GM19099 (cell line): ENCODE results near the gene MARCHF4.

ENCODE experiments used
- POLR2A ChIP-seq: IDR thresholded peaks from 3 replicates; pipeline ENCODE4 v1.6.1; 2011; ENCODE audit warnings: low read depth; ENCODE audit not compliant: insufficient read length; ENCODE audit errors: extremely low read depth

Gene MARCHF4

DNA sequence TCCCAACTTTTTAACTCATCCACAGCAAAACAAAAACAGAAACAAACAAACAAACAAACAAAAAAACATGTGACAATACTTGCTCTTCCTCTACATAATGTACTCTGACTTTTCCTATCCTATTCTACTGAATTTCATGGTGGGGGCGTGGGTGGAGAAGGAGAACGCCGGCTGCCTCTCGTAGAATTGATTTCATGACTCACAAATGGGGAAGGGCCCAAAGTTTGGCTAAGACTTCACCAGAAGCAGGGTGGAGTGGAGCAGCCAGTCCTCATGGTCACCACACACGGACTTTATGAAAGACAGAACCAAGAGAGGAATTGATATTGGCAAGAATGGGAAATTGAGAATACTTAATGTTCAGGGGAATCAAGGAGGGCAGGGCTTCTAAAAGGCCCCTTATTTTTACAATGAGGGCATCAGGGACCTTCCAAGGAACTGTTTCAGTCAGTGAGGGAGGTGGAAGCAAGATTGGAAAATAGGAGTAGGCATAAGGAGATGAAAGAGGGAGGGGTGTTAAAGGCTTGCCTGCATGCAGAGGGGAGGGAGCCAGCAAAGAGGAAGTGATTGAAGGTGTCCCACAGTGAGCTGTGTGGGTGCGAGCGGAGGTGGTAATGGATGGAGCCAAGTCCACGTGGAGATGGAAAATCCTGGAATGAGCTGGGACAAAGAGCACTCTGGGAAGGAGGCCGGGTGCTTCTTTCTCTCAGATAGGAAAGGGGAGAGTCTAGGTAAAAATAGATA, 27.9 kb downstream of the MARCHF4 start:
- no peak for TF ChIP-seq POLR2A

DNA sequence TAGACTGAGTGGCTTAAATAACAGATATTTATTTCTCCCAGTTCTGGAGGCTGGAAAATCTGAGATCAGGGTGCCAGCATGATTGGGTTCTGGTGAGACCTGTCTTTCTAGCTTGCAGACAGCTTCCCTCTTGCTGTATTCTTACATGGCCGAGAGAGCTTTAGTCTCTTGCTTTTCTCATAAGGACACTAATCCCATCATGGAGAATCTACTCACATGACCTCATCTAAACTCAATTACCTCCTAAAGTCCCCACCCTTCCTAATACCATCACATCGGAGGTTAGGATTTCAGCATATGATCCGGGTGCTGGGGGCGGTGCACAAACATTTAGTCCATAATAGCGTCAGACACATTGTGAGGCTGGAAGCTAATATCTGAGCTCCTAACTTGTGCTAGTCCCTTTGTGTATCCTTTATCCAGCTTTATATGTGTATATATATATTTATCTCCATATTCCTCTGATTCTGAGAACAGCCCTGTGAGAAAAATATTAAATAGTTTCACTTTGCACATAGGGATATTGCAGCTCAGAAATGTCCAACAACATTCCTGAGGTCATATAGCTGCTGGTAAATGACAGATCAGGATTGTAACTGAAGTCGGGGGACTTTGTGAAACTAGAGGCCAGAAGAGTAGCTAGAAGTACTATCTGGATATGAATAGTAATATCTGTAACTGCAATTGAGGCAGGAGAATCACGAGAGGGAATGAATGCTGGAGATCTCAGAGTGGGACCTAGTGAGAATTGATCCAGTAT, 28.9 kb downstream of the MARCHF4 start:
- TF ChIP-seq POLR2A = no peak

- no peak for TF ChIP-seq POLR2A
Observed at GRCh38 chr2:216341121-216341520, 31.2 kb downstream of the MARCHF4 start.

DNA sequence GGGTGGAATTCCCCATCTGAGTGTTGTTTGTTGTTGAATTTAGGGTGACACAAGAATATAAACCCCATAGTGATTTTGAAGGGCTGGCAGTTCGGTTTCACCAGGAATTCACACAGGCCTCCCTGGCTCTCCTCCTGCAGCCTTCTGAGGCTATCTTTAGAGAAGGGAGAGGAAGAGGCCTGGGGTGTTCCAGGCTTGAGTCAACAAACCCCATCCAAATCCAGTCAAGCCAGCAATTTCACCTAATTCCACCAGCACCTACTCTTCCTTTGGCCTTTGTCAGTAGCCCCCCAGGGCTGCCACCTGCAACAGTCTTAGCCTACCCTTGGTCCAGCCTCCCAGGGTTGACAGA, 32.0 kb downstream of the MARCHF4 start:
- TF ChIP-seq POLR2A = no peak

DNA sequence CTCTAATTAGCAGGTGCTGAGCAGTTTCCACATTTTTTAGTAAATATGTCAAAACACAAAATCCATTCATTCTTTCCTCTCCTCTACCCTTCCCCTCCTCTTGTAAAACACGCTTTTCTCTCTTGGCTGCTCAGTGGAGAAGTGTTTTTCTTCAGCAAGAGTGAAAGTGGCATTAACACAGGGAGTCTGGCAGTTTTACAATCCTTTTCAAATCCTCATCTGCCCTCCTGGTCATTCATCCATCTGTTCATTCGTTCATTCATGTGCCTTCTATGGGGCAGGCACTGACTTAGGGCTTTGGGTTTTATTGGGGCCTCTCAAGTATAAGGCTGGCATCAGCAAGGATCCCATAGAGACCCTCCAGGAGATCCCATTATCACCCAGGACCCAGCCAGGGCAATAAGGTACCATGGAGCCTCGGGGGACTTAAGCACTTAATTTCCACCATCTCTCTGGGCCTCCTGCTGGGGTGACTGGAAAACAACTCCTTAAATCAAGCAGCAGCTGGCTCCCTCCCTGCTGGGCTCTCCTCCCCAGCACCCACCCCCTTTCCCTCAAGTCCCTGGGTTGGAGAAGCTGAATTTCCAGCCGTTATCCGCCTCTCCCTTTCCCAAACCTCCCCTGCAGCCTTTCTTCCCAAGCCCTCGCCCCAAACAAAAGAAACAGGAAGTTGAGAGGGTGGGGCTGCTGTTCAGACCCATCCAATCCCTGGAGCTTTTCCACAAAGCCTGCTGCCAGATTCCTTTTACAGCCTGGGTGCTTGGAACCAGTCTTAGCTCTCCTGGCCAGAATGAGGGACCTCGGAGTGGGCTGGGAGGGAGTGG, 32.6 kb downstream of the MARCHF4 start:
- no peak for TF ChIP-seq POLR2A

DNA sequence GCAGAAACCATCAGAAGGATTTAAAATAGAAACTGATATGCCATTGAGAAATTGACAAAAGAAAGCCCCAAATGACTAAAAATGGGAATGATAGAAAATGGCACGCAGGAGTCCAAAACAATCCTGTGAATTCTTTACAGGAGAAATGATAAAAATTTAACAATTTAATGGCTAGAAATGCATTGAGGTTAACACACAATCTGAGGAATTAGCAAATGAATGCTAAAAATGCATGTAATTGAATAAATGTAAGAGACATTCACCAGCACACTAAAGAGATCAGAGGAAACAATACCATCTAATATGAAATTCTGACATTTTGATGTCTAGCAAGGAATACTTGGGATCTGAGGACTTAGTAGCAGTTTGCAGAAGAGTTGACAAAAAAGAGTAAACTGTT, 37.0 kb downstream of the MARCHF4 start:
- TF ChIP-seq POLR2A = no peak

DNA sequence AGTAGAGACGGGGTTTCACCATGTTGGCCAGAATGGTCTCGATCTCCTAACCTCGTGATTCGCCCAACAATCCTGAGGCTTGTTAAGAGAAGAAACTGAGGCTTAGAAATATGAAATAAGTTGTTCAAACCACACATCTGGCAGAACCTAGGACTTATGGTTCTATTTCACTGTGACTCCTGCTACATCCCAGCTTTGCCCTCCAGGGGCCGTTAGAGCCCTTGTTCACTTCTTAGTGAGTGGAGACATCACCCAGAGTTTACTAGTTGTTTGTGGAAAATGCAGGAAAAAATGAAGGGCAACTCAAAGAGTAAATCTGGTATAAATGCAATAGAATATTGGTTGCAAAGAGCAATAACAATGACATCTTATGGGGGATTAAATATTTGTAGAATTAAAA, 43.9 kb downstream of the MARCHF4 start:
- TF ChIP-seq POLR2A = no peak

DNA sequence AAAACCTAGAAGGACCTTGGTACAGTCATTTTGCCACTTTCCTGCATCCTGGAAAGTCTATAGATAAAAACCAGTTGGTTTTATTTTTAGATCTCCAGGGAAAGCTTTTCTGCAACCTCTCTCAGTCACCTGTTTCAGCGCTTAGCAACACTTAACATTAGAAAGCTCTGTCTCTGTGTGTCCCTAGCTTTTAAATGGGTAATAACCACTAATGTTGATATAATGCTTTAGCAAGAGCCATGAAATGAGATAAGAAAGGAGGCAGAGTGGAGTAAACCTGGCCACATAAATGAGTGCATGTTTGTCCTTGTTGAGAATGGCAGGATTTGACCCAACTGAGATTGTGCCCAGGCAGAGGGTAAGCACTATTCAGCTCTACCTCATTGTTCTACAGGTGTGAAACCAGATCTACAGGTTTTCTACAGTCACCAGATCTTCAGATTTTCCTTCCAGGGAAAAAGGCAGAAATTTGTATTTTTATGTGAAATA, 44.8 kb downstream of the MARCHF4 start:
- TF ChIP-seq POLR2A = no peak
